GM12874 (cell line): ENCODE measurements around the gene PRL.

Experiments
- CTCF ChIP-seq: IDR thresholded peaks from 2 replicates; pipeline ENCODE4 v1.5.1; 2011; ENCODE audit warnings: low read depth, mild to moderate bottlenecking, control low read depth, low read length, moderate library complexity; ENCODE audit not compliant: insufficient read depth

Gene PRL

GRCh38 chr6:22248513-22249308 lies 48.1 kb downstream of the PRL start:
- no peak for TF ChIP-seq CTCF

- no peak for TF ChIP-seq CTCF
Measured at GRCh38 chr6:22247916-22248482, 48.8 kb downstream of the PRL start.

- TF ChIP-seq CTCF = no peak
Measured at GRCh38 chr6:22240025-22240424, 56.8 kb downstream of the PRL start.

GRCh38 chr6:22239261-22239921 lies 57.4 kb downstream of the PRL start:
- no peak for TF ChIP-seq CTCF

- no peak for TF ChIP-seq CTCF
Measured at GRCh38 chr6:22238861-22239260, 58.0 kb downstream of the PRL start.

GRCh38 chr6:22237526-22237925 lies 59.3 kb downstream of the PRL start:
- TF ChIP-seq CTCF = no peak
